ENCODE measurements around the gene MAPRE2.

- TF ChIP-seq CTCF (IDR thresholded peaks at IDR 0.05) (no peak), POLR2A (IDR thresholded peaks at IDR 0.05) (no peak)
Observed at GRCh38 chr18:35074581-35074980, 33.4 kb downstream of the MAPRE2 start.
